Measurements from ENCODE around the gene TNS1. TPM values are rescaled to one million over a fixed set of nuclear protein-coding genes. Genes with fewer than 3 reads are reported as not detected.

TNS1 gene
- total RNA-seq, 1 donor from 2014 or later, result 227 TPM

- no peak for TF ChIP-seq CTCF (IDR thresholded peaks at IDR 0.05)
- no peak for DNase-seq (ENCODE audit: low spot score)
- no peaks in the 10 kb centered on the region for H3K9me3 Mint-ChIP-seq (ENCODE audit: low read depth)
- peaks cover 9% of the 10 kb centered on the region for H3K36me3 Mint-ChIP-seq (ENCODE audit: low read depth)
- peak overlapping the region; percentile 57 for H3K27ac Mint-ChIP-seq (ENCODE audit: unreplicated experiment)
- no peak overlapping the region for H3K4me3 Mint-ChIP-seq (ENCODE audit: unreplicated experiment)
- H3K27me3 Mint-ChIP-seq (ENCODE audit: low read depth), result no peaks in the 10 kb centered on the region
- H3K4me1 Mint-ChIP-seq (ENCODE audit: low read depth), result peaks cover 29% of the 10 kb centered on the region
Measured at GRCh38 chr2:217981084-217981730, 21.6 kb downstream of the TNS1 start.

GRCh38 chr2:217980591-217980990 lies 22.2 kb downstream of the TNS1 start:
- Mint-ChIP-seq H3K4me1 (ENCODE audit: low read depth) (peaks cover 29% of the 10 kb centered on the region), H3K27ac (ENCODE audit: unreplicated experiment) (peak overlapping the region; percentile 57), H3K9me3 (ENCODE audit: low read depth) (no peaks in the 10 kb centered on the region), H3K36me3 (ENCODE audit: low read depth) (peaks cover 9% of the 10 kb centered on the region), H3K4me3 (ENCODE audit: unreplicated experiment) (no peak overlapping the region), H3K27me3 (ENCODE audit: low read depth) (no peaks in the 10 kb centered on the region)
- TF ChIP-seq CTCF (IDR thresholded peaks at IDR 0.05), result no peak
- no peak for DNase-seq (ENCODE audit: low spot score)

- no peak overlapping the region for H3K4me3 Mint-ChIP-seq (ENCODE audit: unreplicated experiment)
- no peak for DNase-seq (ENCODE audit: low spot score)
- peaks cover 29% of the 10 kb centered on the region for H3K4me1 Mint-ChIP-seq (ENCODE audit: low read depth)
- TF ChIP-seq CTCF (IDR thresholded peaks at IDR 0.05), result no peak
- no peaks in the 10 kb centered on the region for H3K9me3 Mint-ChIP-seq (ENCODE audit: low read depth)
- peak overlapping the region; percentile 57 for H3K27ac Mint-ChIP-seq (ENCODE audit: unreplicated experiment)
- H3K36me3 Mint-ChIP-seq (ENCODE audit: low read depth), result peaks cover 9% of the 10 kb centered on the region
- H3K27me3 Mint-ChIP-seq (ENCODE audit: low read depth), result no peaks in the 10 kb centered on the region
Measured at GRCh38 chr2:217980036-217980435, 22.8 kb downstream of the TNS1 start.

- Mint-ChIP-seq H3K9me3 (ENCODE audit: low read depth) (no peaks in the 10 kb centered on the region), H3K36me3 (ENCODE audit: low read depth) (peaks cover 7% of the 10 kb centered on the region), H3K4me1 (ENCODE audit: low read depth) (peaks cover 29% of the 10 kb centered on the region), H3K27me3 (ENCODE audit: low read depth) (no peaks in the 10 kb centered on the region), H3K27ac (ENCODE audit: unreplicated experiment) (peak overlapping the region; percentile 75), H3K4me3 (ENCODE audit: unreplicated experiment) (peak overlapping the region; percentile 53)
- DNase-seq (ENCODE audit: low spot score), result no peak
- no peak for TF ChIP-seq CTCF (IDR thresholded peaks at IDR 0.05)
Measured at GRCh38 chr2:217979151-217979811, 23.5 kb downstream of the TNS1 start.

- TF ChIP-seq CTCF (IDR thresholded peaks at IDR 0.05), result no peak
- DNase-seq (ENCODE audit: low spot score), result no peak
- Mint-ChIP-seq H3K9me3 (ENCODE audit: low read depth) (no peaks in the 10 kb centered on the region), H3K36me3 (ENCODE audit: low read depth) (peaks cover 7% of the 10 kb centered on the region), H3K27me3 (ENCODE audit: low read depth) (no peaks in the 10 kb centered on the region), H3K4me3 (ENCODE audit: unreplicated experiment) (peak overlapping the region; percentile 63), H3K4me1 (ENCODE audit: low read depth) (peaks cover 29% of the 10 kb centered on the region), H3K27ac (ENCODE audit: unreplicated experiment) (no peak overlapping the region)
Measured at GRCh38 chr2:217978536-217979150, 24.2 kb downstream of the TNS1 start.
